ENCODE results near the gene BBS5.

The BBS5 gene

DNA sequence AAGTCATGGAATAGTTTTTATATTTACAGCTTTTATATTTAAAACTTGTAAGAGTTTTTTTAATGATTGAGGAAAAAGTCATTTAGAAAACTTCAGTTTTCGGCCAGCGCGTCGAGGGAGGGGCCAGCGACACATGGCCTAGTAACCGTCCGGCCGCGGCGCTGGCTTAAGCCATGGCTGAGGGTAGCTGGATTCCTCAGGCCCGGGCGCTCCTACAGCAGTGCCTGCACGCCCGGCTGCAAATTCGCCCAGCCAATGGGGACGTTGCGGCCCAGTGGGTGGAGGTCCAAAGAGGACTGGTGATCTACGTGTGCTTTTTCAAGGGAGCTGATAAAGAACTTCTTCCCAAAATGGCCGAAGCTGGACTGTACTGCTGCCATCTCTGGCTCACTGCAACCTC, 25.4 kb downstream of the BBS5 start:
- Histone ChIP-seq H3K27me3 (no peaks in the 10 kb centered on the region), H3K4me3 (ENCODE audit: low read depth in 1 of 2, low read length in 1 of 2) (no peak overlapping the region), H3K27ac (no peak overlapping the region), H3K9me3 (no peaks in the 10 kb centered on the region), H3K36me3 (no peaks in the 10 kb centered on the region), H3K4me1 (ENCODE audit: control insufficient read depth in 1 of 2, insufficient read depth in 1 of 2, low read depth in 1 of 2, low read length in 1 of 2) (no peaks in the 10 kb centered on the region)
- TF ChIP-seq, protein P1, sequence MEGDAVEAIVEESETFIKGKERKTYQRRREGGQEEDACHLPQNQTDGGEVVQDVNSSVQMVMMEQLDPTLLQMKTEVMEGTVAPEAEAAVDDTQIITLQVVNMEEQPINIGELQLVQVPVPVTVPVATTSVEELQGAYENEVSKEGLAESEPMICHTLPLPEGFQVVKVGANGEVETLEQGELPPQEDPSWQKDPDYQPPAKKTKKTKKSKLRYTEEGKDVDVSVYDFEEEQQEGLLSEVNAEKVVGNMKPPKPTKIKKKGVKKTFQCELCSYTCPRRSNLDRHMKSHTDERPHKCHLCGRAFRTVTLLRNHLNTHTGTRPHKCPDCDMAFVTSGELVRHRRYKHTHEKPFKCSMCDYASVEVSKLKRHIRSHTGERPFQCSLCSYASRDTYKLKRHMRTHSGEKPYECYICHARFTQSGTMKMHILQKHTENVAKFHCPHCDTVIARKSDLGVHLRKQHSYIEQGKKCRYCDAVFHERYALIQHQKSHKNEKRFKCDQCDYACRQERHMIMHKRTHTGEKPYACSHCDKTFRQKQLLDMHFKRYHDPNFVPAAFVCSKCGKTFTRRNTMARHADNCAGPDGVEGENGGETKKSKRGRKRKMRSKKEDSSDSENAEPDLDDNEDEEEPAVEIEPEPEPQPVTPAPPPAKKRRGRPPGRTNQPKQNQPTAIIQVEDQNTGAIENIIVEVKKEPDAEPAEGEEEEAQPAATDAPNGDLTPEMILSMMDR (IDR thresholded peaks at IDR 0.05), result no peak

- H3K9me3 ChIP-seq, result no peaks in the 10 kb centered on the region
- no peaks in the 10 kb centered on the region for H3K4me1 ChIP-seq (ENCODE audit: control insufficient read depth in 1 of 2, insufficient read depth in 1 of 2, low read depth in 1 of 2, low read length in 1 of 2)
- H3K27ac ChIP-seq, result no peak overlapping the region
- no peaks in the 10 kb centered on the region for H3K36me3 ChIP-seq
- H3K27me3 ChIP-seq, result no peaks in the 10 kb centered on the region
- no peak overlapping the region for H3K4me3 ChIP-seq (ENCODE audit: low read depth in 1 of 2, low read length in 1 of 2)
- TF ChIP-seq, protein P1 (IDR thresholded peaks at IDR 0.05), result no peak
These were observed 28.4 kb downstream of the BBS5 start for GRCh38 chr2:169507698-169508097.

GRCh38 chr2:169509298-169509885, 30.1 kb downstream of the BBS5 start, which contains the start of gene KLHL41:
Gene KLHL41 (plus strand): TSS chr2:169509702. CDS start chr2:169509779, 77 bp downstream.
- H3K4me1 ChIP-seq (ENCODE audit: control insufficient read depth in 1 of 2, insufficient read depth in 1 of 2, low read depth in 1 of 2, low read length in 1 of 2), result no peaks in the 10 kb centered on the region
- H3K27me3 ChIP-seq, result no peaks in the 10 kb centered on the region
- no peaks in the 10 kb centered on the region for H3K9me3 ChIP-seq
- H3K36me3 ChIP-seq, result no peaks in the 10 kb centered on the region
- H3K4me3 ChIP-seq (ENCODE audit: low read depth in 1 of 2, low read length in 1 of 2), result no peak within 1 kb of the TSS
- no peak within 1 kb of the TSS for H3K27ac ChIP-seq
- TF ChIP-seq, protein P1 (IDR thresholded peaks at IDR 0.05), result no peak

DNA sequence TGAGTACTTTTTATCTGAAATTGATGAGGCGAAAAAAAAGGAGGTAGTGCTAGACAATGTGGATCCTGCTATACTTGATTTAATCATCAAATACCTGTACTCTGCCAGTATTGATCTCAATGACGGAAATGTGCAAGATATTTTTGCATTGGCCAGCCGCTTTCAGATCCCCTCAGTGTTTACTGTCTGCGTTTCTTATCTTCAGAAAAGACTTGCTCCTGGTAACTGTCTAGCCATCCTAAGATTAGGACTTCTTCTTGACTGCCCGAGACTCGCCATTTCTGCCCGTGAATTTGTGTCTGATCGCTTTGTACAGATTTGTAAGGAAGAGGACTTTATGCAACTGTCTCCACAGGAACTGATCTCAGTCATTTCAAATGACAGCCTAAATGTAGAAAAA, 30.7 kb downstream of the BBS5 start:
- Histone ChIP-seq H3K4me3 (ENCODE audit: low read depth in 1 of 2, low read length in 1 of 2) (no peak overlapping the region), H3K4me1 (ENCODE audit: control insufficient read depth in 1 of 2, insufficient read depth in 1 of 2, low read depth in 1 of 2, low read length in 1 of 2) (no peaks in the 10 kb centered on the region), H3K9me3 (no peaks in the 10 kb centered on the region), H3K27ac (no peak overlapping the region), H3K27me3 (no peaks in the 10 kb centered on the region), H3K36me3 (no peaks in the 10 kb centered on the region)
- TF ChIP-seq, protein P1 (IDR thresholded peaks at IDR 0.05), result no peak

DNA sequence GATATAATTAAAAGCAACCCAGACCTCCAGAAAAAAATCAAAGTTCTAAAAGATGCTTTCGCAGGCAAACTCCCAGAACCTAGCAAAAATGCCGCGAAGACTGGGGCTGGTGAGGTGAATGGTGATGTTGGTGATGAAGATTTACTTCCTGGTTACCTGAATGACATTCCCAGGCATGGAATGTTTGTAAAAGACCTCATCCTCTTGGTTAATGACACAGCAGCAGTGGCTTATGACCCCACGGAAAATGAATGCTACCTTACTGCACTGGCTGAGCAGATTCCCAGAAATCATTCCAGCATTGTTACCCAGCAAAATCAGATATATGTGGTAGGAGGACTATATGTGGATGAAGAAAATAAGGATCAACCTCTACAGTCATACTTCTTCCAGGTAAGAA, 31.2 kb downstream of the BBS5 start:
- Histone ChIP-seq H3K9me3 (no peaks in the 10 kb centered on the region), H3K4me1 (ENCODE audit: control insufficient read depth in 1 of 2, insufficient read depth in 1 of 2, low read depth in 1 of 2, low read length in 1 of 2) (no peaks in the 10 kb centered on the region), H3K36me3 (no peaks in the 10 kb centered on the region), H3K4me3 (ENCODE audit: low read depth in 1 of 2, low read length in 1 of 2) (no peak overlapping the region), H3K27ac (no peak overlapping the region), H3K27me3 (no peaks in the 10 kb centered on the region)
- TF ChIP-seq, protein P1 (IDR thresholded peaks at IDR 0.05), result no peak
